SH-SY5Y (cell line): ENCODE results near the gene ATP8A2.

Source experiments
- GATA2 ChIP-seq: IDR thresholded peaks from 2 replicates; pipeline ENCODE4 v1.6.1; 2011; ENCODE audit warnings: mild to moderate bottlenecking, low read depth, low read length
- GATA3 ChIP-seq: IDR thresholded peaks from 2 replicates; pipeline ENCODE4 v1.6.1; 2011; ENCODE audit warnings: low read depth, mild to moderate bottlenecking, low read length, moderate library complexity

DNA sequence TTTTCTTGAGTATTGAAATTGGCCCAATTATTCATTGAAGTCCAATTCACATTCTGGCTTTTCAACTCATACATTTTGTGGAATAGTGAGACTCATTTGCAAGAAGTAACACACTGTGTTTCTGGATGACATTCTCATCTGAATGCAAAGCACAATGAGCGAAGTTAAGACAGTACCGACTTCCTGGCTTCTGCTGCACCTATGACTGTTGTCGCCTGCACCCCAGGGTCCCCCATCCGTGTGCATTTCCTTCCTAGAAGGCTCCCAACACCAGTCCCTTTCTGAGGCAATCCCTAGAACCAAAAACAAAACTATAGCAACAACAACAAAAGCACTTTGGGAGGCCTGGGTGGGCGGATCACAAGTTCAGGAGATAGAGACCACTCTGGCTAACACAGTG lies 496.7 kb downstream of the ATP8A2 start:
- TF ChIP-seq GATA3 (no peak), GATA2 (no peak)
